Hepatic stellate cell (primary cell): Measurements from ENCODE around the gene FAM89B.

Experiments used
- DNase-seq: peaks from one replicate; pipeline ENCODE4 v3.0.0; 2011; ENCODE audit warnings: low spot score

FAM89B gene

GRCh38 chr11:65538915-65539743, 33.2 kb upstream of the FAM89B start:
- no peak for DNase-seq

DNA sequence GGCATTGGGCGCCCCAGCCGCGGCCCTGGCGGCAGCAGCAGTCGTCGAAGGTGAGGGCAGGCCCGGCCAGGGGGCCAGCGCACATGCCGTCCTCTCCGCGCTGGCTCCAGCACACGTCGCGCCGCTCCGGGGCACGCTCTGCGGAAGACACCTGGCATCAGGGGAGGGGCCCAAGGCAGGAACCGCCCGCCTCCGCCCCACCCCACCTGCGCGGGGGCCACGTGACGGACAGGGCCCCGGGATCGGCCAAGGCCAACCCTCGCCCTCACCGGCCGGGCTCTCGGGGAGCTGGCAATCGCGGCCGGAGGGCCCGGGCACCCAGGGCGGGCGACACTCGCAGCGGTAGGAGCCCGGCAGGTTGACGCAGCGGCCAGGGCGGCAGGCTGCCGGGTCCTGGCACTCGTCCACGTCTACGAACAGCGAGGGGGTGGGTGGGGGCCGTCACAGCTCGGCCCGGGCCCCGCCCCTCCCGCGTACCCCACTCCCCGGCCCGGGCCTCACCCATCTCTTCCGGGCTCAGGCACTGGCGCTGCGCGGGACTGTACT, 32.5 kb upstream of the FAM89B start:
- no peak for DNase-seq

- peak; percentile 98 for DNase-seq
These were observed 31.8 kb upstream of the FAM89B start for GRCh38 chr11:65540290-65541092.

- DNase-seq, result no peak
These were observed 31.0 kb upstream of the FAM89B start for GRCh38 chr11:65541093-65541982.

- DNase-seq, result no peak
These were observed 29.5 kb upstream of the FAM89B start for GRCh38 chr11:65542738-65543390.

DNA sequence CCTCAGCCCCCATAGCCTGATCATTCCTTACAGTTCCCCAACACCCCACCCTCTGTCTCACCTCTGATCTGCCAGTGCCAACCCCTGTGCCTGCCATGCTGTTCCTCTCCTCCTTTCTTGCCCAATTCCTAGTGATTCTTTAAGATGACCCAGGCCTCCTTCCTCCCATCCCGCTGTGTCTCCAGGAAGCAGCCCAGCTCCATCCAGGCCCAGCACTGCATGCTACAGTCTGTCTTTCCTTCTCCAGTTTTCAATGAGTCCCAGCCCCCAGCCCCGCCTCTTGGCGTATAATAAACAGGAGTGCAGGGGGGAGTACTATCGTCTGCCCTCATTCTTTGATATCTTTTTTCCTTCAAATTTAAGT, 26.5 kb upstream of the FAM89B start:
- DNase-seq, result no peak

DNA sequence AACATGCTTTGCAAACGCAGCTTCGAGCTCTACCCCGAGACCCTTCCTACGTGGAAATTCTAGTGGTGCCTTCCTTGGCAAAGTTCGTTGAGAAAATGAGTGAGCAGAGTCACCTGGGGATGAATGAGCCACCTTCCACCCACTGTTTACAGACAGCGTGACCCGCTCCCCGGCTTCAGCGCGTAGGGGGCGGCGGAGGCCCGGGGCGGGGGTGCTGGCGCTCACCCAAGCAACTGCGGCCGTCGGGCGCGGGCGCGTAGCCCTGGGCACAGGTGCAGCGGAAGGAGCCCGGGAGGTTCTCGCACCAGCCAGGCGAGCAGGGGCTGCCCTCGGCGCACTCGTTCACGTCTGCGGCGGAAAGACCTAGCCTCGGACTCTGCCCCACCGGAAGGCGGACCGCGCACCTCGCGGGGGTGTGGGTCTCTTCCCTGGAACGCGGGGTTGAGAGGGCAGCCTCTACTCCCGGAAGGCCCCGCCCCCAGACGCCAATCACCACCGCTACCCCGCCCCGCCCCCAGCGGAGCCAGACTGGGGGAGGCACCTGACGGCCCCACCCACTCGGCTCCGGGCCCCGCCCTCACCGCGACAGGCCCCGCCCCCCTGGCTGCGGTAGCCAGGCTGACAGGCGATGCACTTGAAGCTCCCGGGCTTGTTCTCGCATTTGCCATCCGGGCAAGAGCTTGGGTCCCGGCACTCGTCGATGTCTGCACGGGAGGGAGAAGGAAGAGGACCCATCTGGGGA, 25.9 kb upstream of the FAM89B start:
- no peak for DNase-seq

GRCh38 chr11:65547446-65548125, 24.8 kb upstream of the FAM89B start:
- DNase-seq, result no peak

GRCh38 chr11:65548395-65548794, 23.9 kb upstream of the FAM89B start:
- DNase-seq, result no peak

- no peak for DNase-seq
These were observed 23.2 kb upstream of the FAM89B start for GRCh38 chr11:65549096-65549495.

GRCh38 chr11:65551572-65552387, 20.6 kb upstream of the FAM89B start:
- no peak for DNase-seq

- no peak for DNase-seq
These were observed 19.9 kb upstream of the FAM89B start for GRCh38 chr11:65552388-65552951.

DNA sequence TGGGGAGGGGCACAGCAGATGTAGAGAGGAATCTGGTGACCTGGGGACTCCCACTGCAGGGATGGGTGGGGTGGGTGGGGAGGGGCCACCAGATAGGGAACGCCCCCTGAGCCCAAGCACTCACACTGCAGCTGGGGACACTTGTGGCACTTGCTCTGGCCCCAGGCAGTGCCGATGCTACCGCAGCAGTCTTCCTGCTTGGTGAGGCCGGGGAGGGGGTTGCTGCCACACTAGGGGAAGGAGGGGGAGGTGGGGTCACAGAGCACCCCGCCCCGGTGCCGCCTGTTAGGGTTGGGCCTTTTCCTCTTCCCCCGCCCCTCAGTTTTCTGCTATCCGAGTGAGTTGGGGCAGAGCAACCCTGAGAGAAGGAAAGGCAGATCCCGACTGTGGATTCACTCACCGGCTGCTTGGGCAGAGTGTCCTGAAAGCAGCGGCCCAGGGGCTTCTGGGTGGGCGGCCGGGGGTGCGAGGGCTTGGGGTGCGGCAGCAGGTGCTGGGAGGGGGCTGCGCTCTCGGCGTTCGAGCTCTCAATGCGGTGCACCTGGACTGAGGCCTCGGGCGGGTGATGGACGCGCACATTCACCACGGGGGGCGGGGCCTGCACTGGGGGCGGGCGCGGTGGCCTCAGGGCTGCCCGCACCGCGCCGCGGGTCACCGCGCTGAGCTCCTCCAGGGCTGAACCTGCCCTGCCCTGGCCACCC, 18.9 kb upstream of the FAM89B start:
- DNase-seq, result no peak

- no peak for DNase-seq
These were observed 18.1 kb upstream of the FAM89B start for GRCh38 chr11:65554057-65554818.

- no peak for DNase-seq
These were observed 17.4 kb upstream of the FAM89B start for GRCh38 chr11:65554842-65555430.

DNA sequence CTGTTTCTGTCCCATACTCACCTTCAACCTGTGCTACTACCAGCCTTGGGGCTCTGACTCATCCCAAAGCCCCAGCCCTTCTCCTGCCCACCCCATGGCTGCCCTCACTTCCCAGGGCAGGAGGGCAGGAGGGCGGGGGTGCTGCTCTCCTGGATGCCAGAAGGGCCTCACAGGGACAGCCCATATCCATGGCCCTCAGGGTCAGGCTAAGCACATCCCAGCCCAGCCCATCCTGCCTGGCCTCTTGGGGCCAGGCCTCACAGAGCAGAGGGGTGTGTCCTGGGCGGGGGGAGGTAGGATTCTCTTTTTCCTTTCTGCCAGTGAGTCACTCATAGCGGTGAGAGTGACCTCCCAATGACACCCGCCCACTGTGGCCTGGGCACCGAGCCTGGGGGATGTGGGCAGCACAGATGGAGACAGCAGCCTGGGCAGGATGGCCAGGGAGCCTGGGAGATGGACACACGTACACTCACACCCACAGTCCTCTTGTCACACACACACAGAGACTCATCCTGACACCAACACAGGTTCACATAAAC, 16.6 kb upstream of the FAM89B start:
- peak; percentile 87 for DNase-seq
